HG02678 (cell line): Measurements from ENCODE around the gene IL1RAPL1.

Experiments used
- ATAC-seq: cut with Tn5 transposase; IDR thresholded peaks from one replicate; pipeline ENCODE4 v1.9.1; 2021; ENCODE audit warnings: mild to moderate bottlenecking, moderate library complexity; ENCODE audit not compliant: unreplicated experiment

Gene IL1RAPL1

DNA sequence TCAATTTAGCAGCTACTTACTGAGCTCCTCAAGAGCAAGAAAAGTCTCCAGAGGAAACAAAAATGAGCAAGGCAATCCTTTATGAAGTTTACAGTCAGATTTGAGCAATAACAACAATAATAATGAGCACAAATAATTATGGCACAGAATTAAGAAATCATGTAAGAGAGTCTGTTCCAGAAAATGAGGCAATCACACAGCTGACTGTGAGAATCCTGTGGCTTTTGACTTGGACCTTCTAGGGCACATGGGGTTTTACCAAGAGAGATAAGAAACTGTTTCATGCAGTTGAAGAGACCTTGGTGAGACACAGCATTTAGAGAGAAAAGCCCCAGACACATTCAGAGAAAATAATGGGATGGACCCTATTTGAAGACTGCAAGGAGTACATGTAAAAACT, 1265.5 kb downstream of the IL1RAPL1 start:
- no peak for ATAC-seq

DNA sequence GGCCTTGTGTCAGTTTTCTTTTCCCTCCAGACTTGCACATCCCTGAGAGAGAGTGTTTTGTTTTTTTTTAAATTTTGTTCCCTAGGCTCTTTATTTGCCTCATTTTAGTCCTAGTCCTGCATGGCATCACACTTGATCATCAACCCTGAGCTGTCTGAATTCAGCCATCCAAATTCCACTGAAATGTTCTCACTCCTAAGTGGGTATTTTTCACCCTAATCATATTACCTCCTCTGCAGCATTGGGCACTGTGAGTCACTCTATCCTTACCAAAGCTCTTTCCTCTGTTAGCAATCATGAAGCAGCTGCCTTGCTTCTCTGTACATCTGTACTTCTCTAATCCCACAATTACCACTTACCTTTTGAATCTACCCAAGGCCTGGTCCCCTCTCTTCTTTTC, 1271.5 kb downstream of the IL1RAPL1 start:
- no peak for ATAC-seq

DNA sequence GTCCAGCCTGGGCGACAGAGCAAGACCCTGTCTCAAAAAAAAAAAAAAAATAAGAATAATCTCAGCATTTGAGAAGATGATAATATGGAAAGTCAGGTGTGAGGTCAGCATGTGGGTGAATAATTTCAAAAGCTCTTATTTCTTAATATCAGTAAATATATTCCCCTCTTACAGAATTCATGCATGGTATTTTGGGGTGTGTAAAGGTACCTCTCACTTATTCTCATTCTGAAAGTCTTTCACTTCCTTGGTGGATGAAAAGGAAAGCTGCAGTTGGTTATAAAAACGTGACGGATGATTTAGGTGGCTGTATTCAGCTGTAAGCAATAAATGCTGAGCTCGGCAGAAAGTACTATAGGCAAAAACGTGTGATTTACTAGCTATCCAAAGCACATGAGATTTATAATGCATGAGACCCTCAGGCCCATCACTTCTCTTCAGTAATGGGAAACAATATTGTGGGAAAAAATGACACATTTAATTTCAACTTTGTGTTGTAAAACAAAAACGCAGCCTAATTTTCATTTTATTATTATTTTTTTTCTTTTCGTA, 1275.0 kb downstream of the IL1RAPL1 start:
- no peak for ATAC-seq

DNA sequence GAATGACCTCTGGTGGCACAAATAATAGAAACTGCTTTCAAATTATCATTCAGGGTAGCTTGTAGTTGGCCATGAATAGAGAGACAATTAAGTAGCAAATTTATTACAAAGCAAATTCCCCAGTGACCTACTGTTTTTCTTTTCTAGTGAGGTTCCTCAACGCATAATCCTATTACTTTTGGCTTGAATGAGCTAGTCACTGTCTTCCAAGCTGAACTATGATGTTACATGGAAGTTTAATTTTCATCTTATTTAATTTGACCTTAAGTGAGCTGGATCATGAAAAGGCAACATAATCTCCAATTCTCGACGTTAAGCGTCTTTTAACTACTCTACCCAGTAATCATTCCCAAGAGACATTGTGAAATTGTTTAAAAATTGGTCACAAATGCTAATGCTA, 1280.7 kb downstream of the IL1RAPL1 start:
- no peak for ATAC-seq

DNA sequence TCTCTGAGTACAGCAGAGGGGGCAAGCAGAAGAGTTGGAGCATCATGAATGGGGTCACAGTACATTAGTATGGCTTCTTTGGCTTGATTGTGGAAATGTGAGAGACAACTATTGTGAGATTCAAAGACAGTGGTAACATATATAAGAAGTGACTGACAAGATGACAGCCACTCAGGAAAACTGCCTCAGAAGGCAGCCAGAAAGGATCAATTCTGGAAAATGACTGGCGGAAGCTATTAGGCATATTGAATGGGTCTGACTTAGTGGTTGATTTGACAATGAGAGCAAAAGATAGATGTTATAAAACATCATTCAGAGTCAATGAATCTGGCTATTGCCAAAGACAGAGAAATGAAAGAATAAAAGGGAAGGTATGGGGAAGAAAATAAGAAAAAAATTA, 1282.6 kb downstream of the IL1RAPL1 start:
- ATAC-seq: no peak

DNA sequence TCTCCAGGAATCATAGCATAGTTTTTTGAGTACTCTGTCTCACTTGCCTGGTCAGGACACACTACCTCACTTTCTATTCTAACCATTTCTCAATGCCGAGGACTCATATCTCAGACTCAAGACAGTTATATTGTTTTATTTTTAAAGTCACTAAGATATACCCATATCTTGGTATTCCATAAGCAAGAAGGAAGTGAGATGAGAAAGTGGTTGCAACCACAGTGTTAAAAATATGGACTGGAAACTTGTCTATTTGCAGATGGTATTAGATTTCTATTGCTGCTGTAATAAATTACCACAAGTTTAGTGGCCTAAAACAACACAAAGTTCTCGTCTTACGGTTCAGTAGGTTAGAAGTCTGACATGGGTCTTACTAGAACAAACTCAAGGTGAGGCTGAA, 1283.4 kb downstream of the IL1RAPL1 start:
- ATAC-seq: peak; percentile 66

DNA sequence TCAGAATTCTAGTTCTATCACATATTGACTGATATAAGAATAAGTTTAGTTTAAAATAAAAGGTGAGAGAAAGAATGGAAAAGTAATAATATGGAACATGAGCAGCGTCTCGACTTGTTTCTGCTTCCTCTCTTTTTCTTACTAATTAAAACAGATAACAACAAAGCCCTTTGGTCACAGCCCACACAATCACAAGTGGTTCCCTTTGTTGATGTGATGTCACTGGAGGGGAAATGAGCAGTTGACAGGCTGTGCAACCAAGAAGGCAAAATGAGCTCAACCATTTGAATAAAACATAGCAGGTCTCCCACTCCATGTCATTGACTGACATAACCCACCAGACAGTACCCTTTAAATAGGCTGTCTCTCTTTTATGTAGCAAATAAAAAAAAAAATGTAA, 1285.6 kb downstream of the IL1RAPL1 start:
- no peak for ATAC-seq

DNA sequence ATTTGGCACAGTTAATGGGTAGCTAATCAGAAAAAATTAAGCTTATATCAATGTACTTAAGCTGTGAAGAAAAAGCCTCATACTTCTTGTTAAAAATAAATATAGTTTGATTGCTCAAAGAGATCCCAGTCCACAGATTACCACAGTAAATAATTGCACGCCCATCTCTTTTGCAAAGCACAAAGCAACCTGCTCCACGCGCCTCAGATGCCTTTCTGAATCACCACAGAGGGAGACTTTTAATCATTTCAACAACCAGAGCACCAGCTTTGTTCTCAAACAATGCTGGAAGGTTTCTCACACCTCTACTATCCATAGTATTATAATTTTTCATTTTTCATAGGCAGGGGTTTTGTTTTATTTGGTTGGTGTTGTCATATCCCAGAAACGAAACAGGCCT, 1289.5 kb downstream of the IL1RAPL1 start:
- ATAC-seq: no peak

DNA sequence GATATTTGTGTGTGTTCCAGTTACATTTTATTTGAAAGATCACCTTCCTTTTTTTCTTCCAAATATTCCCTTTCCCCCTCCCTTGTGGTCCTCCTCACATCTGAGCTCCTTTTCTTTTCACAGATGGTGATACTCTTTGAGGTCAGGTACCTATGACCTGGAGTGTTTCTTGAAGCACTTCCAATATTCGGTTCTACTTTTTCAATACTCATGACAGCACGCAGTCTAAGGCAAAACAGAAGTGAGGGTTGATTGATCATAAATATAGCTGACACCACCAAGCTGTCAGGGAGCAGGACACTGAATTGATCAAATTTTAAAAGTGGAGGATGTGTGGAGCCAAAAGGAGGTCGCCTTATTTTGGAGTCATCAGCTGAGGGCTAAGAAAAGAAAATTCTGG, 1293.7 kb downstream of the IL1RAPL1 start:
- ATAC-seq: no peak

DNA sequence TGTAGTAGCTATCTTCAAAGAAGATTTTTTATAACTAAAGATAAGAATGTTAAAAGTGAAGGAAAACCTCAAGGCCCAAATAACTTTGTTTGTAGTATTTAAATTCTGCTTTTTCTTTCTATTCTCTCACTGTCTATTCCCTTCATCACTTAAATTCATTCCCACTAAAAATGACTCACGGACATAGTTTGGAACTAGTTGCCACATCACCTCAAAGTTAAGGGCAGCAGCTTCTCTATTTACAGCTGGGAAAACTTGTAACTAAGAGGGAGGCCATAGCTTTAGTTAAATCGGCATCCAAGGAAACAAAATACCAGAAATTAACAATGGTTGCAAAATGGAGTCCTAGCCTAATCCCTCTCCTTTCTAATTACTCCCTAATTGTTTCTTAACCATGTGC, 1302.8 kb downstream of the IL1RAPL1 start:
- ATAC-seq: no peak

DNA sequence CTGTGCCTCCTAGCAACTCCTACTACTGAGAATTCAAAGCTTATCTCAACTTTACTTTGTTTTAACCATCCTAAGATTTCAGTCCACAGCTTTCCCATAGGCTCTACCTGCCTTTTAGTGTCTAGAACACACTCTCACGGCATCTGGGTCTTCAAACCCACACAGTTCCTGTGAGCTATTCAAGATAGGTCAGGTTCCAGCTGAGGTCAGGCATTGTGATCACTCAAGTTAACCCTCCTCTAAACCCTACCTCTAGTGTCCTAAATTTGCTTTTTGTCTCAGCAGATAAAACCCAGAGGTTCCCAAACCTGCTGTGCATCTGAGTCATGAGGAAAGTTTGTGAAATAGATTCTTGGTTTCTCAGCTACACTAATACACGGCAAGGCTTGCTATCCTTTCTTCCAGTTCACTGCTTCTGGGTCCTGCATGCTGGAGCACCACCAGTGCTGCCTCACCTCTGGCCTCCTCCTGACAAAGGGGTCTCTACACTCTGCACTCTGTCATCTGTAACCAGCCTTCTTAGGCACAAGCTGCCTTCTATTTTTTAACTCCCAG, 1303.5 kb downstream of the IL1RAPL1 start:
- ATAC-seq: no peak

DNA sequence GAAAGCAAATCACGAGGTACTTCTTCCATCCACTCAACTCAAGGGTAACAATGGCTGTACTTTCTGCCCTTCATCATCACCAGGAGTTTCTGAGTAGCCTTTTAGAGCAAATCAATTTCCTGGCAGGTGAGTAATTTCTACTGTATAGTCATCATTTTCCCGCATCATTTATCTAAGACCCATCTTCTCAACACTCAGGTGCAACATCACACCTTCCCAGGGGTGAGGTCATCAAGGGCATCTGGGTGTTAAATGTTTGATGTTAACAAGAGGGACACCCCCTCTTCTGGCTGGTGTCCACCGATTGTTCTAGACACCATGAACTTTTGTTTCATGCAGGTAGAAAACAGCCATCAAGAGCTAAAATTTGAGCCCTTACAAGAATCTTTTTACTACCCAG, 1314.8 kb downstream of the IL1RAPL1 start:
- ATAC-seq: no peak

DNA sequence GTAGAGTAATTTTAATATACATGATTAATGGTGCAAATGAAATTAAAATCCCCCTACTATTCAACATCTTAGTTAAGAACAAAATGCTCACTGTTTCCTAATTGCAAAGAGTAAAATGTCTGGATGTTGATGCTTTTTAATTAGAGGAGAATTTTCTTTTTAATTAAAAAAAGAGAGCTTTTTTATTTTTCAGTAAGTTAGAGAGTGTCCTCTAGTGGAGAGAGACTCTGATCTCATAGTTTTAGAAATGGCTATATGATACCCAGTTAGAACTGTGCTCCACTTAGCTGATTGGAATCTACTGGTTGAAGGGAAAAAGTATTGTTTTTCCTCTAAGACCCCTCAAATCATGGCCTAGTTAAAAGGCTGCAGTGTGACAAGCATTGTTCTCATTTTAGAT, 1316.1 kb downstream of the IL1RAPL1 start:
- no peak for ATAC-seq

DNA sequence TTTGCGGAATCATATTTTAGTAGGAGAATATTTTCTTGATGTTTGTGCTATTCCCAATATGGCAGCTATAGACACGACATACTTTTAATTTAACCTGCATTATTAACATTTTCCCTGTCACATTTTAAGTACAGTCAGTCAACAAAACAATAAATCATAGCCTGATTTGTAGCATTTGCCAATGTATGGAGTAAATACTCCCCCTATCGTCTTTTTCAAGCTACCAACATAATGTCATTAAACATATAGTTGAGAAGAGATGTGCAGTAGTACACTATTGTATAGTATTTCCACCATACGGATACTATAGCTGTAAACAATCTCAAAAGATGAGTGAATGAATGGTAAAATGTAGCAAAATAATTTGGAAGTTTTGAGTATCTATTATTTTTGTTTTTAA, 1324.4 kb downstream of the IL1RAPL1 start:
- ATAC-seq: no peak

DNA sequence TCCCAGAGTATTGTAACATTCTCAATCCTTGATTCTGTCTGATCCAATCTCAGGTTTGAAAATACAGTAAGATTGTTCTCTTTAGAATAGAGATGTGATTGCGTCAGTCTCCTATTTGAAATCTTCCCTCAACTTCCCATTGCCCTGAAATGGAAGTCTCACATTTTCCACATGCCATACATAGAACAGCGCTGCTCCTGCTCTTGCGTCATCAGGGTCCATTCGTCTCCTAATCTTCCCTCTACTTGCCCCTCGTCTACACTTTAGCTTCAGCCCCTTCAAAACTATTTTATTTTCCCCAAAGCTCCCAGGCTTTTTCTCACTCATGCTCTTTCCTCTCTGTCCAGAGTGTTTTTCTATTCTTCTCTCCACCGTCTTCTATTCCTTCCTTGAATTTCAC, 1326.4 kb downstream of the IL1RAPL1 start:
- no peak for ATAC-seq

DNA sequence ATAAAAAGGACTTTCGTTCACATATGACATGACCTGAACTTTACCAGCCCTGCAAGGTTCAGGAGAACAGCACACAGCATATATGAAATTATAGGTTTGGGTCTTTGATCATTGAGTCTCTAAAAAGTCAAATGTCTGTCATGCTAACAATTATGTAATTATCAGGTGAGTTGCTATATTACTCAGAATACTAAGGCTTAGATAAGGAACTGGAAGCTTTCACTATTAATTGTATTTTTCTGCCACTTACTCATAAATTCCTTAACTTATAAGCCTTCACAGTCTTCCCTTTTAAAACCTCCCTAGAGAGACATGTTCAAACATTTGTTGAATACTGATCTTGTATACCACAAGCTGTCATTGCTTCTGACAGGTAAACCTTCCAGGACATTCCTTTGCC, 1335.4 kb downstream of the IL1RAPL1 start:
- no peak for ATAC-seq

DNA sequence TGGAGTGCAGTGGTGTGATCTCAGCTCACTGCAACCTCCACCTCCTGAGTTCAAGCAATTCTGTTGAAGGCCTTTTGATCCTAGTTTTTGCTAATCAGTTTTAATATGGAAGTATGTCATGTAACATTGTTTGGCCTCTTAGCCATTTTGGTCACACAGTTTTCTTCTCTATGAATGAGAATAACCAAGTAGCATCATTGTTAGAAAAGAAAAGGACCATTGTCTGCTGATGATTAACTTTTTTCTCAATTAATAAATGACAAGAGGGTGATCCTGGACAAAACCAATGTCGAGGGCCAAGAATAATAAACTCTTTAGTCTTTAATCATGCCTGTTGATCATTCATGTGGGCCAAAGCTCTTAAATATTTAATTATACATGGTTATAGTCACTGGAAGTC, 1338.8 kb downstream of the IL1RAPL1 start:
- no peak for ATAC-seq

DNA sequence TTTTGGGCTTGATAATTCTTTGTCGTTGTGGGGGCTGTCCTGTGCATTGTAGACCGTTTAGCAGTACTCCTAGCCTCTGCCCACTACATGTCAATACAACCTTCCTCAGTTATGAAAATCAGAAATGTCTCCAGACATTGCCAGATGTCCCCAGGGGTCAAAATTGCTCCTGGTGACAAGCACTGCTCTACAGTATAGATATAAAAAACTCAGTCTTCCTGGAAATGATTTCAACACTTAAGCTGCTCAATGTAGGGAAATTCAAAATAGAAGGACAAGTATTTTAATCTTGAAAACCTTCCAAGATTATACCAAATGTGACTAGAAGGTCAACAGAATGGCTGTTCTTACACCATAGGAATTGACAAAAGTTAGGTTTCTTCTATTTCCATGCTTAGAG, 1339.4 kb downstream of the IL1RAPL1 start:
- no peak for ATAC-seq

DNA sequence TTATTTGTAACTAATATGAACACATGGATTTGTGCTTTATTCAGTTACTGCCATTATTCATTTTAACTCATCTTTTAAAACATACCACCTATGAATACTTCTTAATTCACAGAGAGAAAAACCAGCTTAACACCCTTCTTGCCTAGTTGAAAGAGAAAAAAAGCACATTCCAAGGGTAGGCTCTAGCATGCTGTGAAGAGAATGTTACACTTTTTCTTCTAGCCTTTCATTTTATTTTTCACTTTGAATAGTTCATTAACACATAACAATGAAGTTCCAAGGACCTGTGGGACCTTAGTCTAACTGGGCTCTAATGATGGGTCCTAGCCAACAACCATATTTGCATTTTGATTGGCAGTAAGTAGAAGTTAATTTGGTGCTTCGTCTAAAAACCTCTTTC, 1348.2 kb downstream of the IL1RAPL1 start:
- ATAC-seq: no peak

DNA sequence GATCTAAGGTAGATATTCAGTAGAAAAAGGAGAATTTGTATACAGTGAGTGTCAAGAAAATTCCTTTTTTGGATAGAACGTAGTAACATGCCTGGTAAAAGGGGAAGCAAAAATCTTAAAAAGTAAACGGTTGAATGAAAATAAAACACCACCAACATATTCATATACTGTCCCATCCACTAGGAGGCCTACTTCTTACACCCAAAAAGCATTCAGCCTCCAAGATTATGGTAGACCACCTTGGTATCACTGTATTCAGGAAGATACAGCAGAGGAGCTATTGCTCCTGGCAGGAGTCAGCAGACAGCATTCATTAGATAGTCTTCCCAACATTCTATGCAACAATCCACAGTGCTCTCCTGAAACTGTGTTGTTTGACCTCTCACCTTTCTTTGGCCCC, 1353.5 kb downstream of the IL1RAPL1 start:
- no peak for ATAC-seq

DNA sequence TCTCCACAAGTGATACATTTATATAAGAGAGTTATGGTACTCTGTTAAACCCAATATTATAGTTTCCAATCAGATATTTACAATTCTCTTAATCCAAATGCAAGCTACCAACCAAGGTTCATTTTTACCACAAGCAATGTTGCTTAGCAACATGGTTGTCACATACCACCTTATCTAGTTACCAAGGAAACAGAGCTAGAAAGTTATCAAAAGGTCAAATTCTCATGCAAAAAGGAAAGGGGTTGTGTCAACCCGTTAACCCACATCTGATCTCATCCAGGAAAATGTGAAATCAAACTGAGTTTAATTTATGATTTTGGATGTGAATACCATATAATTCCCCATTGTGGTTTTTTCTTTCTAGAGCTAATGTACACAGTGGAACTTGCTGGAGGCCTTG, 1354.0 kb downstream of the IL1RAPL1 start:
- no peak for ATAC-seq

DNA sequence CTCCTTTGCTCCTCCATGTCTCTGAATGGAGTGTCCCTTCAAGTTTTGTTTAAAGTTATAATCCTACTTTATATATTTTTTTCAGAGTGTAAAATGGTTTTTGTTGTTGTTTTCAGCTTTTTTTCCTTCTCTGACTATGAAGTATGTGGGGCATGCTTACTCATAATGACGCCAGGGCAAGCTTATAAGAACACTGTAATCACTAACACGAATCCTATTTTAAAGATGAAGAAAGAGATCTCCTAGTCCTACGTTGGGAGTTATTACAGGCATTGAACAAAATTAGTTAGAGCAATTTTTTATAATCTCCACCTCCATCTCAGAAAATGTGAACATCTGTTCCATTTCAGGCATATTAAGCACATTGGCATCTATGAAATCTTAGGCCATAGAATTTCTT, 1360.0 kb downstream of the IL1RAPL1 start:
- no peak for ATAC-seq

DNA sequence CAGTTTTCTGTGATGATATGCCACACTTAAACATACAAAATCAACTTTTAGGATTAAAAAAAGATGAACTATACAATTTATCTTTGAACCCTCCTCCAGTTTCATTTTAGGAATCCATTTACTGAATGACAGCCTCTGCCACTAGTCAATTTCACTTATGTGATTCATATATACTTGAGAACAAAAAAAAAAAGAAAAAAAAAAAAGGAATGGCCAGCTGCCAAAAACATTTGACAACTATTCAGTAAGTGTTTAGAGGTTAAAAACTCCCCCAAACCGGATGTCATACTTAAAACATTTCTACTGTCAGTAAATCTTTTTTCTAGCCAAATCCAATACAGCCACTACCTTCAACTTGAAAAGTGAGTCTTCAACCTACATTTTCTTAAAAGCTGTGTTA, 1361.4 kb downstream of the IL1RAPL1 start:
- ATAC-seq: no peak
